Fibroblast of lung (primary cell): Measurements from ENCODE around the gene C11orf42. TPM values are rescaled to one million over a fixed set of nuclear protein-coding genes. Genes with fewer than 3 reads are reported as not detected.

Source experiments
- DNase-seq, 2 donors: peaks; one replicate each; pipeline versions ENCODE4 v3.0.0 to v3.0.0-alpha.2; 2010; ENCODE audit warnings: low read depth in 2 of 2
- H2AFZ ChIP-seq: 2 replicates; pipeline ENCODE4 v1.5.1; 2012; ENCODE audit warnings: low read length, control low read depth, inconsistent platforms
- H3K27ac ChIP-seq: 2 replicates; pipeline ENCODE4 v1.5.1; 2011; ENCODE audit warnings: low read length, control low read depth; ENCODE audit not compliant: insufficient read depth
- H3K27me3 ChIP-seq: 2 replicates; pipeline ENCODE4 v1.5.1; 2011; ENCODE audit warnings: mild to moderate bottlenecking, low read length; ENCODE audit not compliant: control insufficient read depth, insufficient read depth
- H3K36me3 ChIP-seq: 2 replicates; pipeline ENCODE4 v1.5.1; 2011; ENCODE audit warnings: low read length; ENCODE audit not compliant: control insufficient read depth, insufficient read depth
- H3K4me1 ChIP-seq: 2 replicates; pipeline ENCODE4 v1.5.1; 2011; ENCODE audit warnings: low read length; ENCODE audit not compliant: control insufficient read depth, insufficient read depth; ENCODE audit errors: extremely low read depth
- H3K4me2 ChIP-seq: 2 replicates; pipeline ENCODE4 v1.5.1; 2011; ENCODE audit warnings: low read length, control low read depth; ENCODE audit not compliant: insufficient read depth; ENCODE audit errors: extremely low read depth
- H3K4me3 ChIP-seq, 4 experiments: fragments of 200-600 bp in 1 of 4; sonication (generic) in 1 of 4; replicated peaks in 1 of 4; 2 replicates each; pipeline ENCODE4 v1.5.1; 2011 to 2016; ENCODE audit warnings: low read length in 4 of 4, low read depth in 3 of 4, mild to moderate bottlenecking in 3 of 4, control low read depth in 2 of 4, inconsistent platforms in 1 of 4, mixed read lengths in 1 of 4; ENCODE audit not compliant: insufficient read depth in 1 of 4; ENCODE audit errors: control extremely low read depth in 1 of 4
- H3K79me2 ChIP-seq: 2 replicates; pipeline ENCODE4 v1.5.1; 2012; ENCODE audit warnings: mild to moderate bottlenecking, low read length, inconsistent platforms; ENCODE audit not compliant: control insufficient read depth, insufficient read depth
- H3K9ac ChIP-seq: 2 replicates; pipeline ENCODE4 v1.5.1; 2011; ENCODE audit warnings: mild to moderate bottlenecking, low read length, control low read depth; ENCODE audit not compliant: insufficient read depth
- H3K9me3 ChIP-seq: 2 replicates; pipeline ENCODE4 v1.5.1; 2012; ENCODE audit warnings: low read depth, low read length; ENCODE audit not compliant: control insufficient read depth, insufficient read depth
- H4K20me1 ChIP-seq: 2 replicates; pipeline ENCODE4 v1.5.1; 2011; ENCODE audit warnings: low read length; ENCODE audit not compliant: control insufficient read depth, insufficient read depth; ENCODE audit errors: extremely low read depth
- EZH2 ChIP-seq: IDR thresholded peaks from 2 replicates; pipeline ENCODE4 v1.5.1; 2012; ENCODE audit warnings: low read length, control low read depth, mild to moderate bottlenecking; ENCODE audit errors: missing control alignments
- polyA plus RNA-seq, 2 donors: library from polyadenylated mRNA; depleted of rRNA in 1 of 2; stranded (reverse) in 1 of 2; unstranded in 1 of 2; fragments of >200 nt; gene quantifications; 2 replicates each; pipeline ENCODE4 v1.2.1, GENCODE V29; 2011 to 2012; ENCODE audit warnings: missing spikeins in 1 of 2
- total RNA-seq: library from RNA; depleted of rRNA; stranded (reverse); fragments of >200 nt; gene quantifications from 2 replicates; pipeline ENCODE4 v1.2.1, GENCODE V29; 2014
- TF ChIP-seq, protein P1 (sequence below), 2 donors: IDR thresholded peaks in 1 of 2; conservative IDR thresholded peaks in 1 of 2; 1 replicate in 1 of 2; 2 replicates in 1 of 2; pipeline ENCODE4 v1.5.1; 2011 to 2012; ENCODE audit warnings: low read length in 2 of 2, control low read depth in 1 of 2, inconsistent platforms in 1 of 2, low read depth in 1 of 2, mild to moderate bottlenecking in 1 of 2

C11orf42 gene
- total and polyA plus RNA-seq, 2 donors (not counting 1 experiment from before 2014, with no cell fraction given): not detected

DNA sequence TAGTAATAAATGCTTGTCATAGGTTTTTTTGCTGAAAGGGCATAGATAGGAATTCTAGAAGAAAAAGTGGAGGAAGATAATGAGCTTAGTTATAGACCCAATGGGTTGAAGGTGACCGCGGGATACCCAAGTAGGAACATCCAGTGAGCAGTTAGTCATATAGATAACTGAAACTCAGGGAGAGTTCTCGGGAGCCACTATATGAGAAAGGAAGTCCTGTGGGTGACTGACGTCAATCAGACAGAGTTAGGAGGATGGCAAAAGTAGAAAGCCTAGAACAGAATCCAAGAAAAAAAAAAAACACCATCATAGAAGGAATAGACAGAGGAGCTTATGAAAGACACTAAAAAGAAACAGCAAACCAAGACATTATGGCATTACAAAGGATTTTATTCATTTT lies 31.9 kb downstream of the C11orf42 start:
- Histone ChIP-seq H3K4me2 (no peak overlapping the region), H3K27ac (no peak overlapping the region), H3K79me2 (peaks cover 17% of the 10 kb centered on the region), H2AFZ (no peak overlapping the region), H3K36me3 (no peaks in the 10 kb centered on the region), H3K4me3 (no peak overlapping the region), H4K20me1 (no peaks in the 10 kb centered on the region), H3K9ac (no peak overlapping the region), H3K27me3 (peaks cover 10% of the 10 kb centered on the region), H3K4me1 (no peaks in the 10 kb centered on the region), H3K9me3 (no peaks in the 10 kb centered on the region)
- TF ChIP-seq, protein P1, sequence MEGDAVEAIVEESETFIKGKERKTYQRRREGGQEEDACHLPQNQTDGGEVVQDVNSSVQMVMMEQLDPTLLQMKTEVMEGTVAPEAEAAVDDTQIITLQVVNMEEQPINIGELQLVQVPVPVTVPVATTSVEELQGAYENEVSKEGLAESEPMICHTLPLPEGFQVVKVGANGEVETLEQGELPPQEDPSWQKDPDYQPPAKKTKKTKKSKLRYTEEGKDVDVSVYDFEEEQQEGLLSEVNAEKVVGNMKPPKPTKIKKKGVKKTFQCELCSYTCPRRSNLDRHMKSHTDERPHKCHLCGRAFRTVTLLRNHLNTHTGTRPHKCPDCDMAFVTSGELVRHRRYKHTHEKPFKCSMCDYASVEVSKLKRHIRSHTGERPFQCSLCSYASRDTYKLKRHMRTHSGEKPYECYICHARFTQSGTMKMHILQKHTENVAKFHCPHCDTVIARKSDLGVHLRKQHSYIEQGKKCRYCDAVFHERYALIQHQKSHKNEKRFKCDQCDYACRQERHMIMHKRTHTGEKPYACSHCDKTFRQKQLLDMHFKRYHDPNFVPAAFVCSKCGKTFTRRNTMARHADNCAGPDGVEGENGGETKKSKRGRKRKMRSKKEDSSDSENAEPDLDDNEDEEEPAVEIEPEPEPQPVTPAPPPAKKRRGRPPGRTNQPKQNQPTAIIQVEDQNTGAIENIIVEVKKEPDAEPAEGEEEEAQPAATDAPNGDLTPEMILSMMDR (conservative IDR thresholded peaks at IDR 0.05 in 1 of 2, IDR thresholded peaks at IDR 0.05 in 1 of 2; ENCODE audit: low read depth in 1 of 2, low read length in 2 of 2): no peak
- no peak for TF ChIP-seq EZH2
- DNase-seq: no peak

DNA sequence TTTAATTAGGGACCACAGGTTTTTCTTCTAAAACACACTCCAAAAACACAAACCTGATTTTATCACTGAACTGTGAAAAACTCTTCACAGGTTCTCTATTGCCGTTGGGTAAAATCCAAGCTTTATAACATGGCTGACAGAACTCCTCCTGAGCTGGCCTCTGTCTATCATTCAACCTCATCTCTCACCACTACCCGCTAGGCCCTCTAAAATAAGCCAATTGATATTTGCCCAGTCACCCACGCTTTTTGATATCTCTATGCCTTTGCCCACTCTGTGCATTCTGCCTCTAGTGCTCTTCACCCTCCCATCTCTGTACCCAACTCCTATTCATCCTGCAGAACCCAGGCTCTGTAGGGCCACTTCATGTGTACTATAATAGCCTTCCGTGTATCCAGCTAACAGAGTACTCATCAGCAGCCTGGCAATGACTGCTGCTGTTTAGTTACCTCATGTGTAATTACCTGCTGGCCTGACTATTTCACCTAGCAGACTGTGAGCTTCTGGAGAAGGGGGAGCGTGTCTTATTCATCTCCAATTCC lies 32.5 kb downstream of the C11orf42 start:
- Histone ChIP-seq H3K27me3 (peaks cover 10% of the 10 kb centered on the region), H3K9me3 (no peaks in the 10 kb centered on the region), H4K20me1 (no peaks in the 10 kb centered on the region), H2AFZ (no peak overlapping the region), H3K9ac (no peak overlapping the region), H3K4me2 (no peak overlapping the region), H3K79me2 (peaks cover 13% of the 10 kb centered on the region), H3K27ac (no peak overlapping the region), H3K4me3 (no peak overlapping the region), H3K4me1 (no peaks in the 10 kb centered on the region), H3K36me3 (no peaks in the 10 kb centered on the region)
- TF ChIP-seq, protein P1 (conservative IDR thresholded peaks at IDR 0.05 in 1 of 2, IDR thresholded peaks at IDR 0.05 in 1 of 2; ENCODE audit: low read depth in 1 of 2, low read length in 2 of 2): no peak
- TF ChIP-seq EZH2: no peak
- no peak for DNase-seq

GRCh38 chr11:6238902-6239301 lies 33.5 kb downstream of the C11orf42 start, which contains the start of gene CNGA4:
Gene CNGA4, plus strand, starts transcription at chr11:6239089. Its CDS starts 118 bp downstream, at chr11:6239207.
- Histone ChIP-seq H4K20me1 (no peaks in the 10 kb centered on the region), H3K27me3 (peaks cover 10% of the 10 kb centered on the region), H2AFZ (no peak within 1 kb of the TSS), H3K27ac (no peak within 1 kb of the TSS), H3K9ac (no peak within 1 kb of the TSS), H3K9me3 (no peaks in the 10 kb centered on the region), H3K36me3 (no peaks in the 10 kb centered on the region), H3K79me2 (peaks cover 4% of the 10 kb centered on the region), H3K4me1 (no peaks in the 10 kb centered on the region), H3K4me3 (no peak within 1 kb of the TSS), H3K4me2 (no peak within 1 kb of the TSS)
- no peak for TF ChIP-seq EZH2
- TF ChIP-seq, protein P1 (conservative IDR thresholded peaks at IDR 0.05 in 1 of 2, IDR thresholded peaks at IDR 0.05 in 1 of 2; ENCODE audit: low read depth in 1 of 2, low read length in 2 of 2): no peak
- DNase-seq: no peak
